AG04449 (cell line): ENCODE data around the gene FAM240B.

ENCODE experiments used
- CTCF ChIA-PET: fragments of 350-600 bp; formaldehyde crosslinking; extraction: SDS; loops from one replicate; lab custom pipeline; 2021; ENCODE audit warnings: antibody characterized with exemption; lab: Yijun Ruan, JAX
- POLR2A ChIA-PET: fragments of 400-600, 350-600 bp; formaldehyde crosslinking; extraction: SDS; loops from one replicate; lab custom pipeline; 2020; ENCODE audit warnings: antibody characterized with exemption, inconsistent platforms; lab: Yijun Ruan, JAX
- DNase-seq: peaks from one replicate; pipeline ENCODE4 v3.0.0-alpha.2; 2010; ENCODE audit warnings: low read depth, low spot score
- H3K4me3 ChIP-seq: 2 replicates; pipeline ENCODE4 v1.5.1; 2011; ENCODE audit warnings: low read depth, mild to moderate bottlenecking, control low read depth, low read length
- CTCF ChIP-seq: IDR thresholded peaks from one replicate; pipeline ENCODE4 v1.5.1; 2011; ENCODE audit warnings: mild to moderate bottlenecking, moderate library complexity, low read length, control low read depth, inconsistent platforms; ENCODE audit not compliant: insufficient read depth; ENCODE audit errors: missing control alignments

Gene FAM240B

DNA sequence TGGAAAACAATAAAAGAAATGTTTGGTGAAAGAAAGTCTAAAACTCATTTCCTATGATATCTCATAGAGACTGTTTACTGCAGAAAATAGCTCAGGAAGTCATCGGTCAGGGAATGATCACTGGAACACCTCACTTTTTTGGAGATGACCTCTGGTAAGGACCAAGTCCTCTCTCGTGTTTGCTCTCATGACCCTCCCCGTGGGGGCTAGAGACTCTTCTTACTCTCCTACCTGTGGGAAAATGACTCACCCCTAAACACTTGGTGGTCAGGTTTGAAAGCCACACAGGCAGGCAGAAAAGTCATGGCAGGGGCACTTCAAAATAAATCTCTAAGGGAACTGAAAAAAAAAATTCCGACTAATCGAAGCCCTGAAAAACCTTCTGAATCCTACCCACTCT, 48.2 kb downstream of the FAM240B start:
- POLR2A ChIA-PET = no interaction called here
- CTCF ChIA-PET = no interaction called here
- TF ChIP-seq CTCF = no peak
- H3K4me3 ChIP-seq = no peak overlapping the region
- DNase-seq = no peak

GRCh38 chr9:38671372-38671731, 48.6 kb downstream of the FAM240B start:
- DNase-seq = no peak
- H3K4me3 ChIP-seq = no peak overlapping the region
- ChIA-PET POLR2A (no interaction called here), CTCF (no interaction called here)
- TF ChIP-seq CTCF = no peak

GRCh38 chr9:38670542-38671371, 49.2 kb downstream of the FAM240B start:
- no peak for DNase-seq
- ChIA-PET CTCF (no interaction called here), POLR2A (no interaction called here)
- no peak overlapping the region for H3K4me3 ChIP-seq
- no peak for TF ChIP-seq CTCF

- no peak for DNase-seq
- TF ChIP-seq CTCF = no peak
- H3K4me3 ChIP-seq = no peak overlapping the region
- ChIA-PET CTCF (no interaction called here), POLR2A (no interaction called here)
These were observed 51.0 kb downstream of the FAM240B start for GRCh38 chr9:38668791-38669466.

GRCh38 chr9:38662763-38663593, 57.0 kb downstream of the FAM240B start:
- POLR2A ChIA-PET = no interaction called here

More at GRCh38 chr9:38662763-38663593, 57.0 kb downstream of the FAM240B start:
- CTCF ChIA-PET = no interaction called here
- DNase-seq = no peak
- H3K4me3 ChIP-seq = no peak overlapping the region
- TF ChIP-seq CTCF = peak; percentile 29
